ENCODE data around the gene DARS1.
A peak's percentile ranks its signal among the peaks of the same experiment; 100 is the strongest.
"Not testable (repeated sequence)": the region's sequence is repeated elsewhere in the genome, so short reads cannot be mapped to it uniquely, and the experiment has no call there.

DARS1 gene

GRCh38 chr2:135936524-135936923 lies 48.9 kb downstream of the DARS1 start:
- no peak for DNase-seq

- DNase-seq, result no peak
These were observed 49.5 kb downstream of the DARS1 start for GRCh38 chr2:135935914-135936313.

GRCh38 chr2:135931776-135932443 lies 53.5 kb downstream of the DARS1 start:
- DNase-seq, result no peak

- DNase-seq, result no peak
These were observed 58.8 kb downstream of the DARS1 start for GRCh38 chr2:135926605-135927004.

- no peak for DNase-seq
These were observed 59.9 kb downstream of the DARS1 start for GRCh38 chr2:135925571-135925970.

- DNase-seq, result peak in 1 of 2 donors; percentile 78
These were observed 69.2 kb downstream of the DARS1 start for GRCh38 chr2:135916207-135916606.

- no peak for DNase-seq
These were observed 70.9 kb downstream of the DARS1 start for GRCh38 chr2:135914485-135914884.

- DNase-seq, result peak in 1 of 2 donors; percentile 30
These were observed 71.6 kb downstream of the DARS1 start for GRCh38 chr2:135913727-135914365.

GRCh38 chr2:135909976-135910375 lies 75.5 kb downstream of the DARS1 start:
- DNase-seq, result no peak

GRCh38 chr2:135905679-135906078 lies 79.7 kb downstream of the DARS1 start:
- no peak for DNase-seq

GRCh38 chr2:135904341-135904989 lies 81.0 kb downstream of the DARS1 start:
- DNase-seq, result no peak

GRCh38 chr2:135903650-135904049 lies 81.8 kb downstream of the DARS1 start:
- DNase-seq, result no peak

GRCh38 chr2:135899567-135899966 lies 85.9 kb downstream of the DARS1 start:
- no peak for DNase-seq

GRCh38 chr2:135898234-135898786 lies 87.1 kb downstream of the DARS1 start:
- DNase-seq, result no peak

GRCh38 chr2:135894930-135895329 lies 90.5 kb downstream of the DARS1 start:
- no peak for DNase-seq

GRCh38 chr2:135893374-135893794 lies 92.0 kb downstream of the DARS1 start:
- DNase-seq, result no peak

- DNase-seq, result no peak
These were observed 94.6 kb downstream of the DARS1 start for GRCh38 chr2:135890835-135891234.

- DNase-seq, result no peak
These were observed 95.3 kb downstream of the DARS1 start for GRCh38 chr2:135890149-135890548.

- not testable (repeated sequence) for DNase-seq
These were observed 96.8 kb downstream of the DARS1 start for GRCh38 chr2:135888587-135888986.

- no peak for DNase-seq
These were observed 99.7 kb downstream of the DARS1 start for GRCh38 chr2:135885709-135886108.

- DNase-seq, result no peak
These were observed 103.0 kb downstream of the DARS1 start for GRCh38 chr2:135882415-135882814.

GRCh38 chr2:135876770-135877169 lies 108.7 kb downstream of the DARS1 start:
- DNase-seq, result not testable (repeated sequence)

- DNase-seq, result peak; percentile 90 to 92
These were observed 109.2 kb downstream of the DARS1 start, which contains the start of gene MCM6 for GRCh38 chr2:135876066-135876711. Gene MCM6 (minus strand): TSS chr2:135876443. CDS start chr2:135876365, 78 bp downstream.
